Measurements from ENCODE around the gene CLTCL1. TPM values are rescaled to one million over a fixed set of nuclear protein-coding genes. Genes with fewer than 3 reads are reported as not detected.

Gene CLTCL1
- total and polyA plus RNA-seq, 4 donors = 2.6 to 9.2 (median 4.3) TPM

DNA sequence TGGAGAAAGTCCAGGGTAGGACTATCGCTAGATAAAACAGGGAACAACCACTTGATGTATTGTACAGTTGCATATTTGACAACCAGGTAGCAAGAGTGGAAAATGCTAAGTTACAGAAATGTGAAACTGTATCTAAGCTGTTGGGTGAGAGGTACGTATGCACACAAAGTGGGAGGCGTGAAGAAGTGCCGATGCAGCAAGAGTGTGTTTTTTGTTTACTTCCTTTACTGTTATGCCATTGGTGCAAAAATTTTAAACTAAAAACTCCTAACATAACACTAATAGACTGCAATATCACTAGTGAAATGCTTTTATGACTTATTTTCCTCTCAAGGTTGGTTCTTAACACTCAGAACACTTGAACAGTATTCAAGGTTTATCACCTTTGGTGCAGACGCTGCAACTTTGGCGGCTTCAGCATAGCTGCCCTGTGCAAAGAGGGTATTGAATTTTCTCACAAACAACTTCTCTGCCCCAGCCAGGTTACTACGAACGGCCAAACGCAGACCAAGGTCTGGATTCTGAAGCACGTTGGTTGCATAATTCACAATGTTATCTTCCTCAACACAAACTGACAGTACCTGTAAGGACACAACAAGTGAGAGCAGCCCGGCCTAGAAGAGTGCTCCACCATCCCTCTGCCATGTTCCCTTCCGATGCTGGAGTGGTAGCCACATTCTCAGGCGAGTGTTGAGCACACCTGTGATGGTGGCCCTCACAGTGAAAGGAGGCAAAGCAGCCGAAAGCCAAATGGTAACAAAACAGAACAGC is 57.2 kb downstream of the CLTCL1 start:
- Histone ChIP-seq H3K4me3 (no peak overlapping the region), H3K9ac (ENCODE audit: insufficient read depth in 1 of 2, low read length in 2 of 2) (no peak overlapping the region), H3K36me3 (ENCODE audit: control insufficient read depth in 4 of 4, insufficient read depth in 4 of 4, low read length in 4 of 4) (peaks cover 0 to 5% (median 3%) of the 10 kb centered on the region in 4 donors), H3K27me3 (ENCODE audit: control insufficient read depth in 3 of 3, insufficient read depth in 3 of 3, low read length in 2 of 3) (no peaks in the 10 kb centered on the region), H3K4me1 (ENCODE audit: control insufficient read depth in 5 of 5, insufficient read depth in 5 of 5, low read length in 5 of 5) (peaks cover 0 to 3% (median 0%) of the 10 kb centered on the region in 5 donors), H3K9me3 (ENCODE audit: control insufficient read depth in 4 of 4, insufficient read depth in 3 of 4, low read length in 3 of 4) (no peaks in the 10 kb centered on the region), H3K27ac (ENCODE audit: low read depth in 1 of 2, low read length in 1 of 2) (no peak overlapping the region)
- 90 to 94% methylated on average over 14 of the region's 14 CpGs for WGBS, 2 donors
- no peak for DNase-seq
- TF ChIP-seq, protein P1, sequence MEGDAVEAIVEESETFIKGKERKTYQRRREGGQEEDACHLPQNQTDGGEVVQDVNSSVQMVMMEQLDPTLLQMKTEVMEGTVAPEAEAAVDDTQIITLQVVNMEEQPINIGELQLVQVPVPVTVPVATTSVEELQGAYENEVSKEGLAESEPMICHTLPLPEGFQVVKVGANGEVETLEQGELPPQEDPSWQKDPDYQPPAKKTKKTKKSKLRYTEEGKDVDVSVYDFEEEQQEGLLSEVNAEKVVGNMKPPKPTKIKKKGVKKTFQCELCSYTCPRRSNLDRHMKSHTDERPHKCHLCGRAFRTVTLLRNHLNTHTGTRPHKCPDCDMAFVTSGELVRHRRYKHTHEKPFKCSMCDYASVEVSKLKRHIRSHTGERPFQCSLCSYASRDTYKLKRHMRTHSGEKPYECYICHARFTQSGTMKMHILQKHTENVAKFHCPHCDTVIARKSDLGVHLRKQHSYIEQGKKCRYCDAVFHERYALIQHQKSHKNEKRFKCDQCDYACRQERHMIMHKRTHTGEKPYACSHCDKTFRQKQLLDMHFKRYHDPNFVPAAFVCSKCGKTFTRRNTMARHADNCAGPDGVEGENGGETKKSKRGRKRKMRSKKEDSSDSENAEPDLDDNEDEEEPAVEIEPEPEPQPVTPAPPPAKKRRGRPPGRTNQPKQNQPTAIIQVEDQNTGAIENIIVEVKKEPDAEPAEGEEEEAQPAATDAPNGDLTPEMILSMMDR (IDR thresholded peaks at IDR 0.05; ENCODE audit: control extremely low read depth, extremely low read depth) = no peak
- ATAC-seq (ENCODE audit: insufficient read depth, low FRiP score) = no peak

- no peak for ATAC-seq (ENCODE audit: insufficient read depth, low FRiP score)
- Histone ChIP-seq H3K4me3 (no peak overlapping the region), H3K9ac (ENCODE audit: insufficient read depth in 1 of 2, low read length in 2 of 2) (no peak overlapping the region), H3K9me3 (ENCODE audit: control insufficient read depth in 4 of 4, insufficient read depth in 3 of 4, low read length in 3 of 4) (no peaks in the 10 kb centered on the region), H3K36me3 (ENCODE audit: control insufficient read depth in 4 of 4, insufficient read depth in 4 of 4, low read length in 4 of 4) (peaks cover 0 to 3% (median 2%) of the 10 kb centered on the region in 4 donors), H3K27me3 (ENCODE audit: control insufficient read depth in 3 of 3, insufficient read depth in 3 of 3, low read length in 2 of 3) (no peaks in the 10 kb centered on the region), H3K27ac (ENCODE audit: low read depth in 1 of 2, low read length in 1 of 2) (no peak overlapping the region), H3K4me1 (ENCODE audit: control insufficient read depth in 5 of 5, insufficient read depth in 5 of 5, low read length in 5 of 5) (no peaks in the 10 kb centered on the region)
- no peak for DNase-seq
- WGBS, 2 donors = 78 to 93% methylated on average over 11 of the region's 11 CpGs
- TF ChIP-seq, protein P1 (IDR thresholded peaks at IDR 0.05; ENCODE audit: control extremely low read depth, extremely low read depth) = no peak
Observed at GRCh38 chr22:19233189-19233661, 58.3 kb downstream of the CLTCL1 start.

GRCh38 chr22:19232623-19233022 is 58.9 kb downstream of the CLTCL1 start:
- Histone ChIP-seq H3K36me3 (ENCODE audit: control insufficient read depth in 4 of 4, insufficient read depth in 4 of 4, low read length in 4 of 4) (peaks cover 0 to 3% (median 3%) of the 10 kb centered on the region in 4 donors), H3K27me3 (ENCODE audit: control insufficient read depth in 3 of 3, insufficient read depth in 3 of 3, low read length in 2 of 3) (no peaks in the 10 kb centered on the region), H3K9me3 (ENCODE audit: control insufficient read depth in 4 of 4, insufficient read depth in 3 of 4, low read length in 3 of 4) (peaks cover 0 to 2% (median 0%) of the 10 kb centered on the region in 4 donors), H3K27ac (ENCODE audit: low read depth in 1 of 2, low read length in 1 of 2) (no peak overlapping the region), H3K4me1 (ENCODE audit: control insufficient read depth in 5 of 5, insufficient read depth in 5 of 5, low read length in 5 of 5) (no peaks in the 10 kb centered on the region), H3K9ac (ENCODE audit: insufficient read depth in 1 of 2, low read length in 2 of 2) (no peak overlapping the region), H3K4me3 (no peak overlapping the region)
- TF ChIP-seq, protein P1 (IDR thresholded peaks at IDR 0.05; ENCODE audit: control extremely low read depth, extremely low read depth) = no peak
- 47 to 59% methylated on average over 2 of the region's 2 CpGs for WGBS, 2 donors
- DNase-seq (peak in 2 of 3 donors; percentile 25 to 38), ATAC-seq (ENCODE audit: insufficient read depth, low FRiP score) (no peak)
